CD14-positive monocyte (primary cell): Measurements from ENCODE around the gene EDNRA. TPM values are rescaled to one million over a fixed set of nuclear protein-coding genes. Genes with fewer than 3 reads are reported as not detected.

Experiments used
- DNase-seq, 3 donors: peaks; one replicate each; pipeline ENCODE4 v3.0.0-alpha.2; 2011 to 2022
- H2AFZ ChIP-seq: 2 replicates; pipeline ENCODE4 v1.6.0; 2012; ENCODE audit warnings: mild to moderate bottlenecking, low read depth, low read length, inconsistent platforms; ENCODE audit not compliant: insufficient read depth, poor library complexity, severe bottlenecking
- H3K27ac ChIP-seq, 2 donors: 1 replicate in 1 of 2; 2 replicates in 1 of 2; pipeline ENCODE4 v1.5.1; 2012 to 2013; ENCODE audit warnings: low read length in 2 of 2, control low read depth in 1 of 2, inconsistent platforms in 1 of 2, low read depth in 1 of 2, mild to moderate bottlenecking in 1 of 2
- H3K27me3 ChIP-seq, 2 donors: one replicate each; pipeline versions ENCODE4 v1.6.0 to v1.6.1; 2011 to 2013; ENCODE audit warnings: low read length in 2 of 2; ENCODE audit not compliant: control insufficient read depth in 2 of 2, insufficient read depth in 2 of 2
- H3K36me3 ChIP-seq, 2 donors: replicated peaks in 1 of 2; 1 replicate in 1 of 2; 2 replicates in 1 of 2; pipeline versions ENCODE4 v1.5.1 to v1.6.1; 2012 to 2013; ENCODE audit warnings: low read length in 2 of 2, control low read depth in 1 of 2, inconsistent platforms in 1 of 2, mild to moderate bottlenecking in 1 of 2; ENCODE audit not compliant: insufficient read depth in 2 of 2, control insufficient read depth in 1 of 2
- H3K4me1 ChIP-seq, 2 donors: 1 replicate in 1 of 2; 2 replicates in 1 of 2; pipeline versions ENCODE4 v1.5.1 to v1.6.1; 2012 to 2013; ENCODE audit warnings: low read length in 2 of 2, control low read depth in 1 of 2, inconsistent platforms in 1 of 2, mild to moderate bottlenecking in 1 of 2, moderate library complexity in 1 of 2; ENCODE audit not compliant: insufficient read depth in 2 of 2, control insufficient read depth in 1 of 2
- H3K4me2 ChIP-seq: replicated peaks from 2 replicates; pipeline ENCODE3; 2012; ENCODE audit warnings: low read length, moderate library complexity, mild to moderate bottlenecking; ENCODE audit not compliant: poor library complexity, severe bottlenecking; ENCODE audit errors: extremely low read depth
- H3K4me3 ChIP-seq, 3 experiments: fragments of 200-600 bp in 1 of 3; sonication (generic) in 1 of 3; replicated peaks in 1 of 3; 1 replicate in 2 of 3; 2 replicates in 1 of 3; pipeline ENCODE4 v1.5.1; 2011 to 2013; ENCODE audit warnings: low read length in 3 of 3, mild to moderate bottlenecking in 3 of 3, control low read depth in 2 of 3, low read depth in 2 of 3, inconsistent platforms in 1 of 3, moderate library complexity in 1 of 3
- H3K79me2 ChIP-seq: 2 replicates; pipeline ENCODE4 v1.6.0; 2012; ENCODE audit warnings: mild to moderate bottlenecking, control low read depth, inconsistent platforms, low read length, moderate library complexity; ENCODE audit not compliant: insufficient read depth
- H3K9ac ChIP-seq: 2 replicates; pipeline ENCODE4 v1.6.0; 2017; ENCODE audit warnings: low read length, mild to moderate bottlenecking; ENCODE audit not compliant: insufficient read depth, poor library complexity, severe bottlenecking
- H3K9me3 ChIP-seq, 2 donors: replicated peaks in 1 of 2; 1 replicate in 1 of 2; 2 replicates in 1 of 2; pipeline versions ENCODE4 v1.5.1 to v1.6.1; 2012 to 2013; ENCODE audit warnings: low read length in 2 of 2, control low read depth in 1 of 2; ENCODE audit not compliant: control insufficient read depth in 1 of 2, insufficient read depth in 1 of 2
- H4K20me1 ChIP-seq: 2 replicates; pipeline ENCODE4 v1.6.0; 2012; ENCODE audit warnings: mild to moderate bottlenecking, low read length, control low read depth, moderate library complexity; ENCODE audit not compliant: insufficient read depth
- H3K27ac Mint-ChIP-seq, 7 donors: one replicate each; pipeline ENCODE4 v1.8.0; 2020; ENCODE audit warnings: mild to moderate bottlenecking in 7 of 7, mixed read lengths in 7 of 7, moderate library complexity in 6 of 7, inconsistent platforms in 2 of 7
- H3K27me3 Mint-ChIP-seq, 3 donors: one replicate each; pipeline ENCODE4 v1.8.0; 2021 to 2022; ENCODE audit warnings: low read depth in 3 of 3, mild to moderate bottlenecking in 3 of 3, mixed read lengths in 3 of 3, moderate library complexity in 3 of 3, inconsistent platforms in 1 of 3
- H3K36me3 Mint-ChIP-seq, 2 donors: one replicate each; pipeline ENCODE4 v1.8.0; 2020; ENCODE audit warnings: mixed read lengths in 2 of 2, inconsistent platforms in 1 of 2, mild to moderate bottlenecking in 1 of 2
- H3K4me1 Mint-ChIP-seq: one replicate; pipeline ENCODE4 v1.8.0; 2020; ENCODE audit warnings: mild to moderate bottlenecking, mixed read lengths
- H3K4me3 Mint-ChIP-seq, 2 donors: one replicate each; pipeline ENCODE4 v1.8.0; 2020; ENCODE audit warnings: mild to moderate bottlenecking in 2 of 2, mixed read lengths in 2 of 2, moderate library complexity in 1 of 2
- H3K9me3 Mint-ChIP-seq, 7 donors: one replicate each; pipeline ENCODE4 v1.8.0; 2020 to 2022; ENCODE audit warnings: mixed read lengths in 7 of 7, mild to moderate bottlenecking in 6 of 7, moderate library complexity in 6 of 7, inconsistent platforms in 2 of 7
- WGBS: methylation state at CpG from one replicate; pipeline ENCODE4 v1.1.5; 2013; ENCODE audit warnings: missing lambda C conversion rate; ENCODE audit not compliant: insufficient coverage; 5-methylcytosine and 5-hydroxymethylcytosine counted together
- intact Hi-C, 2 donors: fragments of 100-400 bp; cut with micrococcal nuclease; formaldehyde crosslinking; loops; one replicate each; pipeline versions ENCODE4 v1.15.0 to v1.15.1; 2023
- polyA plus RNA-seq, 3 donors: library from polyadenylated mRNA; depleted of rRNA in 1 of 3; unstranded in 2 of 3; stranded (reverse) in 1 of 3; fragments of 300-500 nt in 2 of 3; fragments of >200 nt in 1 of 3; fragmentation: Illumina TruSeq in 2 of 3; gene quantifications; 1 replicate in 2 of 3; 2 replicates in 1 of 3; pipeline ENCODE4 v1.2.3, GENCODE V29; 2012 to 2021
- TF ChIP-seq, protein P1 (sequence below): fragments of 200-600 bp; IDR thresholded peaks from one replicate; pipeline ENCODE4 v1.8.0; 2022; ENCODE audit warnings: antibody characterized with exemption, mild to moderate bottlenecking

The EDNRA gene
- polyA plus RNA-seq, 3 donors = not detected

DNA sequence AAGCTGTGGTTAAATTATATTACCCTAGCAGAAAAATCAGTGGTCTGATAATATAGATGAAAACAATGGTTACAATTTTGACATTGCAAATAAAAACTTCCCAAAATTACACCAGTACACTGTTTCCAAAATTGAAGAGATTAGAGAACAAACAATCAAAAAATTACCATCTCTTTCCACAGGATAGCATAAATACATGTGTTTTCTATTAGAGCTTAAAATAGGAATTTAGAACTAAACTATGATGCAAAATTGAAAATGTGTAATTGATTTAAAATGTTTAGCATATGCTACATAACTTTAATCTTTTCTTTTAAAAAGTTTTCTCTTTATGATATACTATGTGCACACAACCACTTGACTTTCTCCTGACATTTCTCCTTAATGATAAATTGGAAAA is 6.7 kb downstream of the EDNRA start:
- H3K27me3 ChIP-seq = peaks cover 0 to 2% of the 10 kb centered on the region in 2 donors
- H3K4me1 Mint-ChIP-seq = no peaks in the 10 kb centered on the region
- no peaks in the 10 kb centered on the region for H3K36me3 ChIP-seq
- H3K9me3 ChIP-seq = no peaks in the 10 kb centered on the region
- no peaks in the 10 kb centered on the region for H3K36me3 Mint-ChIP-seq
- H3K4me2 ChIP-seq = no peak overlapping the region
- H3K27ac ChIP-seq = no peak overlapping the region
- H3K4me3 Mint-ChIP-seq = no peak overlapping the region
- intact Hi-C loops = no loop called here
- DNase-seq = no peak
- H3K9ac ChIP-seq = no peak overlapping the region
- H3K27ac Mint-ChIP-seq = no peak overlapping the region
- TF ChIP-seq, protein P1, sequence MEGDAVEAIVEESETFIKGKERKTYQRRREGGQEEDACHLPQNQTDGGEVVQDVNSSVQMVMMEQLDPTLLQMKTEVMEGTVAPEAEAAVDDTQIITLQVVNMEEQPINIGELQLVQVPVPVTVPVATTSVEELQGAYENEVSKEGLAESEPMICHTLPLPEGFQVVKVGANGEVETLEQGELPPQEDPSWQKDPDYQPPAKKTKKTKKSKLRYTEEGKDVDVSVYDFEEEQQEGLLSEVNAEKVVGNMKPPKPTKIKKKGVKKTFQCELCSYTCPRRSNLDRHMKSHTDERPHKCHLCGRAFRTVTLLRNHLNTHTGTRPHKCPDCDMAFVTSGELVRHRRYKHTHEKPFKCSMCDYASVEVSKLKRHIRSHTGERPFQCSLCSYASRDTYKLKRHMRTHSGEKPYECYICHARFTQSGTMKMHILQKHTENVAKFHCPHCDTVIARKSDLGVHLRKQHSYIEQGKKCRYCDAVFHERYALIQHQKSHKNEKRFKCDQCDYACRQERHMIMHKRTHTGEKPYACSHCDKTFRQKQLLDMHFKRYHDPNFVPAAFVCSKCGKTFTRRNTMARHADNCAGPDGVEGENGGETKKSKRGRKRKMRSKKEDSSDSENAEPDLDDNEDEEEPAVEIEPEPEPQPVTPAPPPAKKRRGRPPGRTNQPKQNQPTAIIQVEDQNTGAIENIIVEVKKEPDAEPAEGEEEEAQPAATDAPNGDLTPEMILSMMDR = no peak
- H3K79me2 ChIP-seq = no peaks in the 10 kb centered on the region
- H3K27me3 Mint-ChIP-seq = peaks cover 2 to 7% (median 2%) of the 10 kb centered on the region in 3 donors
- no peak overlapping the region for H3K4me3 ChIP-seq
- no peaks in the 10 kb centered on the region for H3K4me1 ChIP-seq
- no peaks in the 10 kb centered on the region for H4K20me1 ChIP-seq
- no peak overlapping the region for H2AFZ ChIP-seq
- peaks cover 0 to 2% (median 0%) of the 10 kb centered on the region in 7 donors for H3K9me3 Mint-ChIP-seq

GRCh38 chr4:147488556-147488955 is 7.7 kb downstream of the EDNRA start:
- Histone ChIP-seq H3K9ac (no peak overlapping the region), H3K27me3 (no peaks in the 10 kb centered on the region), H3K4me1 (no peaks in the 10 kb centered on the region), H3K36me3 (no peaks in the 10 kb centered on the region), H3K27ac (no peak overlapping the region), H3K79me2 (no peaks in the 10 kb centered on the region), H2AFZ (no peak overlapping the region), H4K20me1 (no peaks in the 10 kb centered on the region), H3K4me2 (no peak overlapping the region), H3K4me3 (no peak overlapping the region), H3K9me3 (no peaks in the 10 kb centered on the region)
- Mint-ChIP-seq H3K36me3 (no peaks in the 10 kb centered on the region), H3K9me3 (no peaks in the 10 kb centered on the region), H3K4me1 (no peaks in the 10 kb centered on the region), H3K27ac (peak overlapping the region in 1 of 7 donors; percentile 38), H3K27me3 (peaks cover 2 to 4% (median 2%) of the 10 kb centered on the region in 3 donors), H3K4me3 (no peak overlapping the region)
- intact Hi-C loops = no loop called here
- no peak for DNase-seq
- TF ChIP-seq, protein P1 = no peak
- no CpG with 5 or more reads among the region's 1 CpG for WGBS
